HEK293 (cell line): ENCODE data around the gene CCDC9B.

Experiments used
- HOXD13 ChIP-seq: sonication (generic); formaldehyde crosslinking; IDR thresholded peaks from 2 replicates; pipeline ENCODE4 v1.8.0; 2022; ENCODE audit warnings: missing genetic modification reagents, borderline replicate concordance
- KLF7 ChIP-seq: fragments of 450-650 bp; formaldehyde crosslinking; IDR thresholded peaks from 2 replicates; pipeline ENCODE4 v1.5.1; 2016; ENCODE audit warnings: missing biosample characterization, missing genetic modification characterization, borderline replicate concordance
- PRDM6 ChIP-seq: fragments of 450-650 bp; formaldehyde crosslinking; IDR thresholded peaks from 2 replicates; pipeline ENCODE4 v1.5.1; 2017; ENCODE audit warnings: missing biosample characterization, missing genetic modification characterization
- SCRT1 ChIP-seq: fragments of 450-650 bp; formaldehyde crosslinking; IDR thresholded peaks from 2 replicates; pipeline ENCODE4 v1.5.1; 2016; ENCODE audit warnings: missing biosample characterization, missing genetic modification characterization, borderline replicate concordance
- ZEB2 ChIP-seq: fragments of 450-650 bp; formaldehyde crosslinking; IDR thresholded peaks from 2 replicates; pipeline ENCODE4 v1.5.1; 2016; ENCODE audit warnings: missing biosample characterization, missing genetic modification characterization
- ZFP37 ChIP-seq: fragments of 450-650 bp; formaldehyde crosslinking; IDR thresholded peaks from 2 replicates; pipeline ENCODE4 v1.5.1; 2016; ENCODE audit warnings: missing biosample characterization, missing genetic modification characterization
- ZNF140 ChIP-seq: fragments of 450-650 bp; formaldehyde crosslinking; IDR thresholded peaks from 2 replicates; pipeline ENCODE4 v1.5.1; 2016; ENCODE audit warnings: missing biosample characterization, missing genetic modification characterization
- ZNF18 ChIP-seq: fragments of 450-650 bp; formaldehyde crosslinking; IDR thresholded peaks from 2 replicates; pipeline ENCODE4 v1.5.1; 2016; ENCODE audit warnings: missing biosample characterization, missing genetic modification characterization
- ZNF223 ChIP-seq: fragments of 450-650 bp; formaldehyde crosslinking; IDR thresholded peaks from 2 replicates; pipeline ENCODE4 v1.5.1; 2016; ENCODE audit warnings: missing biosample characterization, missing genetic modification characterization
- ZNF280D ChIP-seq: fragments of 450-650 bp; formaldehyde crosslinking; IDR thresholded peaks from 2 replicates; pipeline ENCODE4 v1.5.1; 2016; ENCODE audit warnings: missing biosample characterization, missing genetic modification characterization
- ZNF350 ChIP-seq: fragments of 450-650 bp; formaldehyde crosslinking; IDR thresholded peaks from 2 replicates; pipeline ENCODE4 v1.5.0; 2017; ENCODE audit warnings: missing biosample characterization, mild to moderate bottlenecking, missing genetic modification characterization
- ZNF398 ChIP-seq: fragments of 450-650 bp; formaldehyde crosslinking; IDR thresholded peaks from 2 replicates; pipeline ENCODE4 v1.5.1; 2017; ENCODE audit warnings: missing biosample characterization, missing genetic modification characterization
- ZNF449 ChIP-seq: fragments of 450-650 bp; formaldehyde crosslinking; IDR thresholded peaks from 2 replicates; pipeline ENCODE4 v1.5.1; 2017; ENCODE audit warnings: missing biosample characterization, mild to moderate bottlenecking, missing genetic modification characterization, moderate library complexity
- ZNF548 ChIP-seq: fragments of 450-650 bp; formaldehyde crosslinking; IDR thresholded peaks from 2 replicates; pipeline ENCODE4 v1.5.1; 2016; ENCODE audit warnings: missing biosample characterization, missing genetic modification characterization
- ZNF558 ChIP-seq: fragments of 450-650 bp; formaldehyde crosslinking; IDR thresholded peaks from 2 replicates; pipeline ENCODE4 v1.5.1; 2016; ENCODE audit warnings: missing biosample characterization, missing genetic modification characterization
- ZNF585B ChIP-seq: fragments of 450-650 bp; formaldehyde crosslinking; IDR thresholded peaks from 2 replicates; pipeline ENCODE4 v1.5.1; 2016; ENCODE audit warnings: missing biosample characterization, missing genetic modification characterization
- ZNF600 ChIP-seq: fragments of 450-650 bp; formaldehyde crosslinking; IDR thresholded peaks from 2 replicates; pipeline ENCODE4 v1.5.1; 2016; ENCODE audit warnings: missing biosample characterization, missing genetic modification characterization
- ZNF639 ChIP-seq: fragments of 450-650 bp; formaldehyde crosslinking; IDR thresholded peaks from 2 replicates; pipeline ENCODE4 v1.5.1; 2016; ENCODE audit warnings: missing biosample characterization, missing genetic modification characterization
- ZNF677 ChIP-seq: fragments of 450-650 bp; IDR thresholded peaks from 2 replicates; pipeline ENCODE4 v1.5.0; 2018; ENCODE audit warnings: missing biosample characterization, mild to moderate bottlenecking, missing genetic modification characterization, moderate library complexity
- ZNF747 ChIP-seq: fragments of 450-650 bp; formaldehyde crosslinking; IDR thresholded peaks from 2 replicates; pipeline ENCODE4 v1.5.1; 2016; ENCODE audit warnings: missing biosample characterization, missing genetic modification characterization
- ZSCAN23 ChIP-seq: fragments of 450-650 bp; formaldehyde crosslinking; IDR thresholded peaks from 2 replicates; pipeline ENCODE4 v1.5.1; 2016; ENCODE audit warnings: missing biosample characterization, missing genetic modification characterization
- ZSCAN30 ChIP-seq: fragments of 450-650 bp; IDR thresholded peaks from 2 replicates; pipeline ENCODE4 v1.5.1; 2018; ENCODE audit warnings: missing biosample characterization, mild to moderate bottlenecking, missing genetic modification characterization, moderate library complexity
- TF ChIP-seq, protein P1 (sequence below): fragments of 450-650 bp; formaldehyde crosslinking; IDR thresholded peaks from 2 replicates; pipeline ENCODE4 v1.5.1; 2016; ENCODE audit warnings: missing biosample characterization, missing genetic modification characterization

CCDC9B gene

DNA sequence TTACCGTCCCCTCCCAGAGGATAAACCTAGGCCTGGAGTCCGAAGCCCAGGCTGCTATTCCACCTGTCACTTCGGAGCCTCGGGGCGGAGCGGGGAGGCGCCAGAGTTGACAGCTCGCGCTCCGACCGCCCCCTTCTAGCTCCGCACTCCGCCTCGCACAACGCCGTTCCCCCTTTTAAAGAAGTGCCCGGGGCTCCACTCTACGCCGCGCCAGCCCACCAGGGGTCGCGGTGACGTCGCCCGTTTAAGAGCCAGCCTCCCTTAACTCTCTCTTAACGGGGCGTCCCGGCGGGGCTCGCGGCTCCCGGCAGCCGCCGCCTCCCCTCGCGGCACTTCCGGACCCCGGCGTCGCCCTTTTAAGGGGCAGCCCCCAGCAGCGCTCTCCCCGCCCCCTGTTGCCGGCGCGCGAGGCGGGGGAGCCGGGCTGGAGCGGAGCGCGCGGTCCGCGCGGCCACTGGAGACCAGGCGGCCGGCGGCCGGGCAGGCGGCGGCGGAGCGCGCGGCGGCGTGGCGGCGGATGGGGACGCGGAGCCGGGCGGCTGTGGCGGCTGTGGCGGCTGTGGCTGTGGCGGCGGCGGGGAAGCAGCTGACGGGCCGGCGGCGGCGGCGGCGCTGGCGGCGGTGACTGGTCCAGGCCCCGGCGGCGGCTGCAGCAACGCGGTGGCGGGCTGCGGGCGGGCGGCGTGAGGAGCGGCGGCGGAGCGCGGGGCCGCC lies 17.3 kb downstream of the CCDC9B start, which contains the start of gene INAFM2 (continued):
- TF ChIP-seq PRDM6 (tag by site-specific recombination) = no peak
- TF ChIP-seq ZNF639 (tag by site-specific recombination) = no peak
- TF ChIP-seq ZNF558 (tag by site-specific recombination) = no peak
- TF ChIP-seq ZNF280D (tag by site-specific recombination) = no peak
- TF ChIP-seq SCRT1 = 0 out of 2 replicates have a peak, but pooled peaks have one; percentile 36
- TF ChIP-seq ZFP37 (tag by site-specific recombination) = no peak
- no peak for TF ChIP-seq ZNF223 (tag by site-specific recombination)
- TF ChIP-seq ZNF585B (tag by site-specific recombination) = no peak
- TF ChIP-seq ZNF18 (tag by site-specific recombination) = no peak
- TF ChIP-seq ZNF140 = no peak
- no peak for TF ChIP-seq ZNF398 (tag by site-specific recombination)
- no peak; the same call in 1 of the 2 replicates for TF ChIP-seq KLF7 (tag by site-specific recombination)
- TF ChIP-seq HOXD13 (CRISPR knock-in tag) = no peak
- peak; percentile 30; the same call in 1 of the 2 replicates for TF ChIP-seq ZSCAN30 (tag by site-specific recombination)
- no peak for TF ChIP-seq ZNF350
- no peak for TF ChIP-seq ZSCAN23 (tag by site-specific recombination)
- no peak for TF ChIP-seq ZNF449 (tag by site-specific recombination)
- no peak for TF ChIP-seq ZNF747 (tag by site-specific recombination)
- no peak for TF ChIP-seq ZNF548
- TF ChIP-seq, protein P1, sequence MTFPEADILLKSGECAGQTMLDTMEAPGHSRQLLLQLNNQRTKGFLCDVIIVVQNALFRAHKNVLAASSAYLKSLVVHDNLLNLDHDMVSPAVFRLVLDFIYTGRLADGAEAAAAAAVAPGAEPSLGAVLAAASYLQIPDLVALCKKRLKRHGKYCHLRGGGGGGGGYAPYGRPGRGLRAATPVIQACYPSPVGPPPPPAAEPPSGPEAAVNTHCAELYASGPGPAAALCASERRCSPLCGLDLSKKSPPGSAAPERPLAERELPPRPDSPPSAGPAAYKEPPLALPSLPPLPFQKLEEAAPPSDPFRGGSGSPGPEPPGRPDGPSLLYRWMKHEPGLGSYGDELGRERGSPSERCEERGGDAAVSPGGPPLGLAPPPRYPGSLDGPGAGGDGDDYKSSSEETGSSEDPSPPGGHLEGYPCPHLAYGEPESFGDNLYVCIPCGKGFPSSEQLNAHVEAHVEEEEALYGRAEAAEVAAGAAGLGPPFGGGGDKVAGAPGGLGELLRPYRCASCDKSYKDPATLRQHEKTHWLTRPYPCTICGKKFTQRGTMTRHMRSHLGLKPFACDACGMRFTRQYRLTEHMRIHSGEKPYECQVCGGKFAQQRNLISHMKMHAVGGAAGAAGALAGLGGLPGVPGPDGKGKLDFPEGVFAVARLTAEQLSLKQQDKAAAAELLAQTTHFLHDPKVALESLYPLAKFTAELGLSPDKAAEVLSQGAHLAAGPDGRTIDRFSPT (tag by site-specific recombination) = no peak
- TF ChIP-seq ZNF600 = peak; percentile 42; the same call in 1 of the 2 replicates
- TF ChIP-seq ZEB2 = peak; percentile 67; the same call in 1 of the 2 replicates
- TF ChIP-seq ZNF677 (tag by site-specific recombination) = no peak
